IPS-18c (cell line): ENCODE data around the gene ATP2C1.
"Not testable (repeated sequence)": the region's sequence is repeated elsewhere in the genome, so short reads cannot be mapped to it uniquely, and the experiment has no call there.

Experiments
- H3K4me3 ChIP-seq: 2 replicates; pipeline ENCODE4 v1.7.0; 2013; ENCODE audit warnings: low read depth, mild to moderate bottlenecking, low read length, moderate library complexity; ENCODE audit not compliant: insufficient read depth
- H3K9me3 ChIP-seq: one replicate; pipeline ENCODE4 v1.6.1; 2013; ENCODE audit warnings: mild to moderate bottlenecking, low read length, moderate library complexity; ENCODE audit not compliant: control insufficient read depth, insufficient read depth

The ATP2C1 gene

GRCh38 chr3:130956721-130957120 lies 62.8 kb downstream of the ATP2C1 start:
- no peaks in the 10 kb centered on the region for H3K9me3 ChIP-seq
- no peak overlapping the region for H3K4me3 ChIP-seq

- no peaks in the 10 kb centered on the region for H3K9me3 ChIP-seq
- H3K4me3 ChIP-seq, result no peak overlapping the region
These were observed 66.4 kb downstream of the ATP2C1 start for GRCh38 chr3:130960139-130960795.

GRCh38 chr3:130961458-130961857 lies 67.6 kb downstream of the ATP2C1 start:
- Histone ChIP-seq H3K9me3 (no peaks in the 10 kb centered on the region), H3K4me3 (no peak overlapping the region)

GRCh38 chr3:130963444-130963843 lies 69.6 kb downstream of the ATP2C1 start:
- H3K9me3 ChIP-seq, result no peaks in the 10 kb centered on the region
- no peak overlapping the region for H3K4me3 ChIP-seq

GRCh38 chr3:130963878-130964277 lies 70.0 kb downstream of the ATP2C1 start:
- no peak overlapping the region for H3K4me3 ChIP-seq
- no peaks in the 10 kb centered on the region for H3K9me3 ChIP-seq

GRCh38 chr3:130967281-130967680 lies 73.4 kb downstream of the ATP2C1 start:
- Histone ChIP-seq H3K9me3 (no peaks in the 10 kb centered on the region), H3K4me3 (no peak overlapping the region)

GRCh38 chr3:130968221-130968620 lies 74.3 kb downstream of the ATP2C1 start:
- Histone ChIP-seq H3K4me3 (no peak overlapping the region), H3K9me3 (no peaks in the 10 kb centered on the region)

GRCh38 chr3:130969621-130970020 lies 75.7 kb downstream of the ATP2C1 start:
- no peak overlapping the region for H3K4me3 ChIP-seq
- H3K9me3 ChIP-seq, result no peaks in the 10 kb centered on the region

- Histone ChIP-seq H3K9me3 (no peaks in the 10 kb centered on the region), H3K4me3 (no peak overlapping the region)
These were observed 77.3 kb downstream of the ATP2C1 start for GRCh38 chr3:130971208-130971607.

GRCh38 chr3:130972592-130972991 lies 78.7 kb downstream of the ATP2C1 start:
- H3K4me3 ChIP-seq, H3K9me3 ChIP-seq: not testable (repeated sequence)

- H3K9me3 ChIP-seq, result no peaks in the 10 kb centered on the region
- no peak overlapping the region for H3K4me3 ChIP-seq
These were observed 79.5 kb downstream of the ATP2C1 start for GRCh38 chr3:130973406-130973805.

- H3K9me3 ChIP-seq, result no peaks in the 10 kb centered on the region
- H3K4me3 ChIP-seq, result no peak overlapping the region
These were observed 80.3 kb downstream of the ATP2C1 start for GRCh38 chr3:130974201-130974600.

- H3K4me3 ChIP-seq, result no peak overlapping the region
- H3K9me3 ChIP-seq, result no peaks in the 10 kb centered on the region
These were observed 81.4 kb downstream of the ATP2C1 start for GRCh38 chr3:130975251-130975650.

GRCh38 chr3:130976706-130977105 lies 82.8 kb downstream of the ATP2C1 start:
- Histone ChIP-seq H3K9me3 (no peaks in the 10 kb centered on the region), H3K4me3 (no peak overlapping the region)

- Histone ChIP-seq H3K4me3 (no peak overlapping the region), H3K9me3 (no peaks in the 10 kb centered on the region)
These were observed 85.2 kb downstream of the ATP2C1 start for GRCh38 chr3:130979117-130979516.

- H3K9me3 ChIP-seq, result no peaks in the 10 kb centered on the region
- H3K4me3 ChIP-seq, result no peak overlapping the region
These were observed 87.6 kb downstream of the ATP2C1 start for GRCh38 chr3:130981469-130981868.

- no peak overlapping the region for H3K4me3 ChIP-seq
- H3K9me3 ChIP-seq, result no peaks in the 10 kb centered on the region
These were observed 96.4 kb downstream of the ATP2C1 start for GRCh38 chr3:130990282-130990681.

GRCh38 chr3:130991126-130991525 lies 97.2 kb downstream of the ATP2C1 start:
- Histone ChIP-seq H3K9me3 (no peaks in the 10 kb centered on the region), H3K4me3 (no peak overlapping the region)

- no peaks in the 10 kb centered on the region for H3K9me3 ChIP-seq
- no peak overlapping the region for H3K4me3 ChIP-seq
These were observed 98.5 kb downstream of the ATP2C1 start for GRCh38 chr3:130992344-130992743.
